Testis (tissue), 2 donors: ENCODE data around the gene PTCH2.

Experiments
- CTCF ChIP-seq, 3 experiments: fragments of 450-650 bp in 2 of 3; fragments of 200-600 bp in 1 of 3; sonication (generic) in 1 of 3; IDR thresholded peaks; one replicate each; pipeline ENCODE4 v1.5.1; 2016 to 2019; ENCODE audit warnings: antibody characterized with exemption in 3 of 3, mild to moderate bottlenecking in 2 of 3, moderate library complexity in 1 of 3
- POLR2A ChIP-seq: fragments of 450-650 bp; IDR thresholded peaks from one replicate; pipeline ENCODE4 v1.6.1; 2017; ENCODE audit warnings: antibody characterized with exemption, mild to moderate bottlenecking, moderate library complexity

- TF ChIP-seq CTCF (IDR thresholded peaks at IDR 0.05) = no peak
- no peak for TF ChIP-seq POLR2A
These were observed 16.5 kb downstream of the PTCH2 start for GRCh38 chr1:44826375-44827196.
